ENCODE data around the gene TDRD10. TPM values are rescaled to one million over a fixed set of nuclear protein-coding genes. Genes with fewer than 3 reads are reported as not detected.

TDRD10 gene
- total RNA-seq, 1 donor from 2014 or later = not detected

DNA sequence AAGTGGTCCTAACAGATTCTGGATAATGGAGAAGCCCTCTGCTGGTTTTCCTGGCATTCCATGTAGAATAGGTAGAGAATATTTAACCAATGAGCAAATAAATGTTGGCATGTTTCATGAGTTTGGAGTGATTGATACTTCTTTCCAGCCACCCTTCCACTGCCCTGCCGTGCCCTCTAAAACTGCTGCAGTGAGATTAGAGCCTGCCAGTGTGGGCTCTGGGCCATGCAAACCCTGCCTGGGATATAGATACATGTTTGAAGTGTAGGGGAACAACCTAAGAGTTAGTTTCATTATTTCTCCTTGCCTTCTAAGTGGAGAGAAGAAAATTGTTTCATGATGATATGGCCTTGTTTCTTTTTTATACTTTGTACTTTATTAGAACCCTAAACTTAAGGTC is 46.0 kb downstream of the TDRD10 start:
- TF ChIP-seq CTCF (IDR thresholded peaks at IDR 0.05; ENCODE audit: insufficient read depth, low read depth, low read length) = no peak
- no peak overlapping the region for H2AFZ ChIP-seq (ENCODE audit: low read depth, low read length)
- no peak overlapping the region for H3K4me3 ChIP-seq (ENCODE audit: insufficient read depth, low read depth, low read length)
- no peak overlapping the region for H3K27ac ChIP-seq (ENCODE audit: low read depth, low read length)
- FAIRE-seq (no peak), DNase-seq (ENCODE audit: low read depth) (no peak)
- Mint-ChIP-seq H3K9me3 (ENCODE audit: unreplicated experiment) (peaks cover 1% of the 10 kb centered on the region), H3K4me1 (ENCODE audit: low read depth, unreplicated experiment) (peaks cover 8% of the 10 kb centered on the region), H3K27ac (ENCODE audit: unreplicated experiment) (no peak overlapping the region), H3K27me3 (ENCODE audit: low read depth, unreplicated experiment) (peaks cover 15% of the 10 kb centered on the region), H3K4me3 (ENCODE audit: unreplicated experiment) (no peak overlapping the region), H3K36me3 (ENCODE audit: low read depth, unreplicated experiment) (peaks cover 26% of the 10 kb centered on the region)
- no peak overlapping the region for H3K4me2 ChIP-seq (ENCODE audit: low read length)
- H4K20me1 ChIP-seq (ENCODE audit: insufficient read depth, low read length) = peaks cover 58% of the 10 kb centered on the region
- H3K9ac ChIP-seq (ENCODE audit: low read length) = no peak overlapping the region
- peaks cover 4% of the 10 kb centered on the region for H3K4me1 ChIP-seq (ENCODE audit: insufficient read depth, low read length)
- peaks cover 12% of the 10 kb centered on the region for H3K27me3 ChIP-seq (ENCODE audit: insufficient read depth, low read length)
- no peaks in the 10 kb centered on the region for H3K9me3 ChIP-seq (ENCODE audit: insufficient read depth, low read depth, low read length)
- peaks cover 31% of the 10 kb centered on the region for H3K36me3 ChIP-seq (ENCODE audit: insufficient read depth, low read length)
- no peaks in the 10 kb centered on the region for H3K79me2 ChIP-seq (ENCODE audit: insufficient read depth, low read length)

GRCh38 chr1:154549202-154549770 is 47.3 kb downstream of the TDRD10 start:
- peaks cover 9% of the 10 kb centered on the region for H3K4me1 Mint-ChIP-seq (ENCODE audit: low read depth, unreplicated experiment)
- no peak overlapping the region for H3K4me3 Mint-ChIP-seq (ENCODE audit: unreplicated experiment)
- Histone ChIP-seq H3K27ac (ENCODE audit: low read depth, low read length) (no peak overlapping the region), H3K36me3 (ENCODE audit: insufficient read depth, low read length) (peaks cover 44% of the 10 kb centered on the region), H3K9ac (ENCODE audit: low read length) (no peak overlapping the region), H3K79me2 (ENCODE audit: insufficient read depth, low read length) (no peaks in the 10 kb centered on the region), H3K4me1 (ENCODE audit: insufficient read depth, low read length) (peaks cover 4% of the 10 kb centered on the region), H3K4me2 (ENCODE audit: low read length) (no peak overlapping the region), H3K9me3 (ENCODE audit: insufficient read depth, low read depth, low read length) (no peaks in the 10 kb centered on the region), H3K27me3 (ENCODE audit: insufficient read depth, low read length) (peaks cover 6% of the 10 kb centered on the region), H4K20me1 (ENCODE audit: insufficient read depth, low read length) (peaks cover 69% of the 10 kb centered on the region), H3K4me3 (ENCODE audit: insufficient read depth, low read depth, low read length) (no peak overlapping the region), H2AFZ (ENCODE audit: low read depth, low read length) (no peak overlapping the region)
- DNase-seq (ENCODE audit: low read depth) (no peak), FAIRE-seq (no peak)
- H3K9me3 Mint-ChIP-seq (ENCODE audit: unreplicated experiment) = no peaks in the 10 kb centered on the region
- TF ChIP-seq EZH2 (IDR thresholded peaks at IDR 0.05; ENCODE audit: insufficient read depth, low read length) (no peak), CTCF (IDR thresholded peaks at IDR 0.05; ENCODE audit: insufficient read depth, low read depth, low read length) (no peak)
- peaks cover 9% of the 10 kb centered on the region for H3K27me3 Mint-ChIP-seq (ENCODE audit: low read depth, unreplicated experiment)
- no peak overlapping the region for H3K27ac Mint-ChIP-seq (ENCODE audit: unreplicated experiment)
- peaks cover 27% of the 10 kb centered on the region for H3K36me3 Mint-ChIP-seq (ENCODE audit: low read depth, unreplicated experiment)

- H3K79me2 ChIP-seq (ENCODE audit: insufficient read depth, low read length) = peaks cover 1% of the 10 kb centered on the region
- TF ChIP-seq CTCF (IDR thresholded peaks at IDR 0.05; ENCODE audit: insufficient read depth, low read depth, low read length) = no peak
- no peak for TF ChIP-seq EZH2 (IDR thresholded peaks at IDR 0.05; ENCODE audit: insufficient read depth, low read length)
- H3K4me2 ChIP-seq (ENCODE audit: low read length) = no peak overlapping the region
- Mint-ChIP-seq H3K27me3 (ENCODE audit: low read depth, unreplicated experiment) (peaks cover 1% of the 10 kb centered on the region), H3K4me3 (ENCODE audit: unreplicated experiment) (no peak overlapping the region), H3K4me1 (ENCODE audit: low read depth, unreplicated experiment) (peaks cover 9% of the 10 kb centered on the region), H3K36me3 (ENCODE audit: low read depth, unreplicated experiment) (peaks cover 33% of the 10 kb centered on the region), H3K9me3 (ENCODE audit: unreplicated experiment) (no peaks in the 10 kb centered on the region), H3K27ac (ENCODE audit: unreplicated experiment) (no peak overlapping the region)
- no peak for FAIRE-seq
- no peak for DNase-seq (ENCODE audit: low read depth)
- H3K9me3 ChIP-seq (ENCODE audit: insufficient read depth, low read depth, low read length) = no peaks in the 10 kb centered on the region
- H3K27me3 ChIP-seq (ENCODE audit: insufficient read depth, low read length) = peaks cover 1% of the 10 kb centered on the region
- peaks cover 52% of the 10 kb centered on the region for H3K36me3 ChIP-seq (ENCODE audit: insufficient read depth, low read length)
- no peak overlapping the region for H3K27ac ChIP-seq (ENCODE audit: low read depth, low read length)
- H3K4me3 ChIP-seq (ENCODE audit: insufficient read depth, low read depth, low read length) = no peak overlapping the region
- H4K20me1 ChIP-seq (ENCODE audit: insufficient read depth, low read length) = peaks cover 77% of the 10 kb centered on the region
- no peak overlapping the region for H2AFZ ChIP-seq (ENCODE audit: low read depth, low read length)
- H3K4me1 ChIP-seq (ENCODE audit: insufficient read depth, low read length) = peaks cover 4% of the 10 kb centered on the region
- no peak overlapping the region for H3K9ac ChIP-seq (ENCODE audit: low read length)
Measured at GRCh38 chr1:154550070-154550469, 48.1 kb downstream of the TDRD10 start.

All from astrocyte (in vitro differentiated cells and primary cell).